HepG2 (cell line): ENCODE measurements around the gene ZBTB4. TPM values are rescaled to one million over a fixed set of nuclear protein-coding genes. Genes with fewer than 3 reads are reported as not detected.
A peak's percentile ranks its signal among the peaks of the same experiment; 100 is the strongest.

Source experiments
- ATAC-seq: fragments of 200-7000 bp; cut with Tn5 transposase; 3 replicates; pipeline ENCODE4 v1.9.1; 2020; ENCODE audit warnings: mild to moderate bottlenecking, moderate library complexity
- BruUV-seq: library from RNA; stranded (reverse); fragments of 400-500 nt; replicated peaks from 2 replicates; lab custom pipeline; 2021; lab: Mats Ljungman, UMichigan
- CTCF ChIA-PET: fragments of 300-600 bp; formaldehyde crosslinking; extraction: SDS; loops from one replicate; lab custom pipeline; 2021; ENCODE audit warnings: low total read pairs, inconsistent platforms, low intra/inter-chr PET ratio; lab: Yijun Ruan, JAX
- POLR2A ChIA-PET: fragments of 350-600 bp; sonication (Branson Sonifier 250); formaldehyde crosslinking; loops from one replicate; lab custom pipeline; 2020; ENCODE audit warnings: antibody characterized with exemption, inconsistent platforms; lab: Yijun Ruan, JAX
- DNase-seq: peaks from one replicate; pipeline ENCODE4 v3.0.0-alpha.2; 2015; ENCODE audit warnings: low spot score
- FAIRE-seq: peaks from 3 replicates; lab custom pipeline; 2011; peaks lifted over from hg19 to GRCh38; lab: Jason Lieb, UNC
- H2AFZ ChIP-seq: one replicate; pipeline ENCODE4 v1.6.1; 2011; ENCODE audit warnings: low read length, inconsistent platforms
- H3K27ac ChIP-seq: fragments of 300-600 bp; 3 replicates; pipeline ENCODE4 v1.8.0; 2011; ENCODE audit warnings: mixed run types, mild to moderate bottlenecking, mixed read lengths, low read length, inconsistent platforms; ENCODE audit not compliant: insufficient read depth; ENCODE audit errors: extremely low read length
- H3K27me3 ChIP-seq, 2 experiments: fragments of 200-600 bp in 1 of 2; 2 replicates in 1 of 2; 3 replicates in 1 of 2; pipeline versions ENCODE4 v1.6.0 to v1.8.0; 2011; ENCODE audit warnings: low read length in 2 of 2, mild to moderate bottlenecking in 2 of 2, moderate library complexity in 2 of 2, inconsistent platforms in 1 of 2; ENCODE audit not compliant: insufficient read depth in 2 of 2, control insufficient read depth in 1 of 2
- H3K36me3 ChIP-seq, 2 experiments: fragments of 200-600 bp in 1 of 2; replicated peaks in 1 of 2; 2 replicates in 1 of 2; 3 replicates in 1 of 2; pipeline versions ENCODE4 v1.5.1 to v1.8.0; 2011; ENCODE audit warnings: low read length in 2 of 2, inconsistent platforms in 1 of 2; ENCODE audit not compliant: insufficient read depth in 2 of 2, control insufficient read depth in 1 of 2
- H3K4me1 ChIP-seq: 2 replicates; pipeline ENCODE4 v1.5.1; 2012; ENCODE audit warnings: low read length, inconsistent platforms; ENCODE audit not compliant: insufficient read depth
- H3K4me2 ChIP-seq: 2 replicates; pipeline ENCODE4 v1.6.0; 2011; ENCODE audit warnings: low read depth, low read length, inconsistent platforms
- H3K4me3 ChIP-seq, 3 experiments: fragments of 200-600 bp in 1 of 3; sonication (generic), shearing (Covaris generic) in 1 of 3; replicated peaks in 1 of 3; 2 replicates each; pipeline ENCODE4 v1.5.1; 2011 to 2016; ENCODE audit warnings: low read length in 3 of 3, inconsistent platforms in 2 of 3, low read depth in 2 of 3, mild to moderate bottlenecking in 2 of 3, control low read depth in 1 of 3, mixed read lengths in 1 of 3; ENCODE audit not compliant: insufficient read depth in 1 of 3
- H3K79me2 ChIP-seq: one replicate; pipeline ENCODE4 v1.6.1; 2011; ENCODE audit warnings: low read length, inconsistent platforms; ENCODE audit not compliant: insufficient read depth
- H3K9ac ChIP-seq: 2 replicates; pipeline ENCODE4 v1.6.0; 2011; ENCODE audit warnings: mild to moderate bottlenecking, low read depth, low read length, inconsistent platforms; ENCODE audit not compliant: insufficient read depth
- H3K9me3 ChIP-seq: 2 replicates; pipeline ENCODE4 v1.5.1; 2012; ENCODE audit warnings: mild to moderate bottlenecking, low read length
- H4K20me1 ChIP-seq: 2 replicates; pipeline ENCODE4 v1.6.0; 2011; ENCODE audit warnings: inconsistent platforms, mild to moderate bottlenecking, low read length, moderate library complexity; ENCODE audit not compliant: insufficient read depth
- CEBPZ ChIP-seq: IDR thresholded peaks from 2 replicates; pipeline ENCODE4 v1.6.1; 2012; ENCODE audit warnings: low read length, improper control_type of control experiment
- CTCF ChIP-seq: sonication (generic); formaldehyde crosslinking; IDR thresholded peaks from 2 replicates; pipeline ENCODE4 v1.5.0; 2020; ENCODE audit warnings: mild to moderate bottlenecking, missing genetic modification reagents, moderate library complexity
- EEA1 ChIP-seq: sonication (generic); formaldehyde crosslinking; IDR thresholded peaks from 2 replicates; pipeline ENCODE4 v1.5.1; 2020; ENCODE audit warnings: mild to moderate bottlenecking, missing genetic modification reagents, borderline replicate concordance
- FIP1L1 ChIP-seq: fragments of 200-400 bp; formaldehyde crosslinking; IDR thresholded peaks from 2 replicates; pipeline ENCODE4 v1.6.1; 2018; ENCODE audit warnings: low read depth, mild to moderate bottlenecking, low read length, moderate library complexity, borderline replicate concordance; ENCODE audit not compliant: insufficient read depth
- HIVEP1 ChIP-seq: sonication (generic); formaldehyde crosslinking; IDR thresholded peaks from 2 replicates; pipeline ENCODE4 v1.4.0; 2020; ENCODE audit warnings: mild to moderate bottlenecking, missing genetic modification reagents
- IKZF1 ChIP-seq: fragments of 450-650 bp; IDR thresholded peaks from 2 replicates; pipeline ENCODE4 v1.7.1; 2016
- ISL2 ChIP-seq: sonication (generic); formaldehyde crosslinking; IDR thresholded peaks from 2 replicates; pipeline ENCODE4 v1.5.0; 2020; ENCODE audit warnings: missing genetic modification reagents
- KDM1A ChIP-seq: IDR thresholded peaks from 2 replicates; pipeline ENCODE4 v1.6.1; 2016; ENCODE audit warnings: missing compliant biosample characterization
- KDM5A ChIP-seq: fragments of 200-600 bp; sonication (generic); IDR thresholded peaks from 2 replicates; pipeline ENCODE4 v1.7.0; 2018; ENCODE audit warnings: antibody characterized with exemption, mild to moderate bottlenecking, low read length, borderline replicate concordance
- RBFOX2 ChIP-seq: fragments of 200-400 bp; formaldehyde crosslinking; IDR thresholded peaks from 2 replicates; pipeline ENCODE4 v1.6.1; 2017; ENCODE audit warnings: low read depth, mild to moderate bottlenecking, low read length
- SCMH1 ChIP-seq: sonication (generic); formaldehyde crosslinking; IDR thresholded peaks from 2 replicates; pipeline ENCODE4 v1.9.0; 2021; ENCODE audit warnings: missing genetic modification reagents, mild to moderate bottlenecking, borderline replicate concordance
- STAT5B ChIP-seq: sonication (generic); formaldehyde crosslinking; IDR thresholded peaks from 2 replicates; pipeline ENCODE4 v1.4.0; 2020; ENCODE audit warnings: missing genetic modification reagents
- XBP1 ChIP-seq: sonication (generic); formaldehyde crosslinking; IDR thresholded peaks from 2 replicates; pipeline ENCODE4 v1.5.0; 2020; ENCODE audit warnings: missing genetic modification reagents
- ZBTB1 ChIP-seq: sonication (generic); formaldehyde crosslinking; IDR thresholded peaks from 2 replicates; pipeline ENCODE4 v1.4.0; 2020; ENCODE audit warnings: missing genetic modification reagents, borderline replicate concordance
- ZBTB43 ChIP-seq: sonication (generic); formaldehyde crosslinking; conservative IDR thresholded peaks from 2 replicates; pipeline ENCODE4 v1.4.0; 2020; ENCODE audit warnings: missing genetic modification reagents
- ZC3H13 ChIP-seq: sonication (generic); formaldehyde crosslinking; IDR thresholded peaks from 2 replicates; pipeline ENCODE4 v1.8.1; 2023; ENCODE audit warnings: mild to moderate bottlenecking, missing genetic modification reagents, moderate library complexity
- ZNF781 ChIP-seq: sonication (generic); formaldehyde crosslinking; IDR thresholded peaks from 2 replicates; pipeline ENCODE4 v1.5.1; 2020; ENCODE audit warnings: borderline replicate concordance, mild to moderate bottlenecking, missing genetic modification reagents; ENCODE audit errors: not compliant biosample characterization
- ZNF792 ChIP-seq: IDR thresholded peaks from 2 replicates; pipeline ENCODE4 v1.6.1; 2016
- ZNF850 ChIP-seq: sonication (generic); formaldehyde crosslinking; conservative IDR thresholded peaks from 2 replicates; pipeline ENCODE4 v1.9.0; 2021; ENCODE audit warnings: mild to moderate bottlenecking, missing genetic modification reagents
- WGBS: methylation state at CpG from one replicate; pipeline ENCODE4 v1.1.6; 2017; ENCODE audit warnings: low lambda C conversion rate; 5-methylcytosine and 5-hydroxymethylcytosine counted together
- in situ Hi-C: cut with HindIII; loops from 2 replicates; pipeline ENCODE4 v1.10.0; 2017; ENCODE audit warnings: low pct_unique_long_range_greater_than_20kb; ENCODE audit not compliant: extremely low pct_ligation_motif_present
- intact Hi-C: fragments of 100-400 bp; cut with micrococcal nuclease; formaldehyde crosslinking; loops from one replicate; pipeline ENCODE4 v1.10.0; 2022; ENCODE audit not compliant: unreplicated experiment
- polyA plus RNA-seq, 8 experiments: library from polyadenylated mRNA; depleted of rRNA in 3 of 8; stranded (reverse) in 7 of 8; unstranded in 1 of 8; fragments of >200 nt; fragmentation: Illumina TruSeq in 4 of 8; extraction: Trizol in 4 of 8; gene quantifications; 2 replicates each; pipeline versions ENCODE4 v1.2.1 to v1.2.3, GENCODE V29; 2011 to 2016; ENCODE audit warnings: low read depth in 4 of 8, missing spikeins in 1 of 8, mixed read lengths in 1 of 8; ENCODE audit not compliant: insufficient read depth in 1 of 8
- total RNA-seq, 5 experiments: library from RNA; depleted of rRNA; stranded (reverse); fragments of >200 nt; fragmentation: Illumina TruSeq; extraction: Trizol; gene quantifications; 2 replicates each; pipeline ENCODE4 v1.2.3, GENCODE V29; 2016; ENCODE audit warnings: low read depth in 1 of 5

The ZBTB4 gene
- total and polyA plus RNA-seq, 2 of the 13 experiments (the other 11 are each of a cell fraction or from before 2014, with no cell fraction given), result 4.3 to 7.4 TPM

- H3K4me3 ChIP-seq, result no peak overlapping the region
- H3K9ac ChIP-seq, result no peak overlapping the region
- WGBS, result 86% methylated on average over 48 of the region's 48 CpGs
- no peak for TF ChIP-seq ZBTB43 (CRISPR knock-in tag)
- TF ChIP-seq ISL2, result no peak
- TF ChIP-seq RBFOX2, result 0 out of 2 replicates have a peak, but pooled peaks have one; percentile 28
- TF ChIP-seq HIVEP1 (CRISPR knock-in tag), result no peak
- TF ChIP-seq IKZF1, result no peak
- TF ChIP-seq ZNF781 (CRISPR knock-in tag), result no peak
- no peak for TF ChIP-seq KDM1A (CRISPR knock-in tag)
- TF ChIP-seq SCMH1 (CRISPR knock-in tag), result no peak
- TF ChIP-seq ZNF850, result no peak
- no peak for TF ChIP-seq KDM5A
- TF ChIP-seq XBP1, result no peak
- no peak for TF ChIP-seq EEA1 (CRISPR knock-in tag)
- no peak for TF ChIP-seq CEBPZ
- TF ChIP-seq CTCF (CRISPR knock-in tag), result no peak
- no peak for TF ChIP-seq STAT5B
- no peak for TF ChIP-seq ZNF792
- peak; percentile 73 for TF ChIP-seq ZC3H13 (CRISPR knock-in tag)
- no peak for TF ChIP-seq ZBTB1
- no peak for TF ChIP-seq FIP1L1
Measured at GRCh38 chr17:7437950-7438614, 41.3 kb downstream of the ZBTB4 start.

More at GRCh38 chr17:7437950-7438614, 41.3 kb downstream of the ZBTB4 start:
- Histone ChIP-seq H3K4me2 (no peak overlapping the region), H3K36me3 (no peaks in the 10 kb centered on the region), H4K20me1 (no peaks in the 10 kb centered on the region), H2AFZ (no peak overlapping the region), H3K9me3 (no peaks in the 10 kb centered on the region), H3K27me3 (peaks cover 4 to 19% of the 10 kb centered on the region in 2 experiments; a peak in 4 of 5 replicates), H3K4me1 (peaks cover 49% of the 10 kb centered on the region), H3K79me2 (no peaks in the 10 kb centered on the region), H3K27ac (no peak overlapping the region)
- intact Hi-C loops, result loop anchor here (2.0 kb wide), 1 partner anchor 77 kb away; no protein-coding TSS in a partner anchor
- in situ Hi-C loops, result loop anchor here (5.0 kb wide), 2 partner anchors 39 to 81 kb away; partner anchors contain the start of genes TMEM95 and ZBTB4
- POLR2A ChIA-PET, result no interaction called here
- FAIRE-seq (no peak), ATAC-seq (no peak), DNase-seq (no peak)
- BruUV-seq, result no TSS peak
- CTCF ChIA-PET, result interaction anchor here (2.1 kb wide), 1 partner anchor 82 kb away, joined by 11 read pairs; no protein-coding TSS in a partner anchor
